HG03095 (cell line): Measurements from ENCODE around the gene OR2A5.
"Not testable (repeated sequence)": the region's sequence is repeated elsewhere in the genome, so short reads cannot be mapped to it uniquely, and the experiment has no call there.

ENCODE experiments used
- ATAC-seq: cut with Tn5 transposase; IDR thresholded peaks from one replicate; pipeline ENCODE4 v1.9.1; 2021; ENCODE audit warnings: moderate library complexity; ENCODE audit not compliant: unreplicated experiment

Gene OR2A5, protein sequence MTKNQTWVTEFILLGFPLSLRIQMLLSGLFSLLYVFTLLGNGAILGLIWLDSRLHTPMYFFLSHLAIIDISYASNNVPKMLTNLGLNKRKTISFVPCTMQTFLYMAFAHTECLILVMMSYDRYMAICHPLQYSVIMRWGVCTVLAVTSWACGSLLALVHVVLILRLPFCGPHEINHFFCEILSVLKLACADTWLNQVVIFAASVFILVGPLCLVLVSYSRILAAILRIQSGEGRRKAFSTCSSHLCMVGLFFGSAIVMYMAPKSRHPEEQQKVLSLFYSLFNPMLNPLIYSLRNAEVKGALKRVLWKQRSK

DNA sequence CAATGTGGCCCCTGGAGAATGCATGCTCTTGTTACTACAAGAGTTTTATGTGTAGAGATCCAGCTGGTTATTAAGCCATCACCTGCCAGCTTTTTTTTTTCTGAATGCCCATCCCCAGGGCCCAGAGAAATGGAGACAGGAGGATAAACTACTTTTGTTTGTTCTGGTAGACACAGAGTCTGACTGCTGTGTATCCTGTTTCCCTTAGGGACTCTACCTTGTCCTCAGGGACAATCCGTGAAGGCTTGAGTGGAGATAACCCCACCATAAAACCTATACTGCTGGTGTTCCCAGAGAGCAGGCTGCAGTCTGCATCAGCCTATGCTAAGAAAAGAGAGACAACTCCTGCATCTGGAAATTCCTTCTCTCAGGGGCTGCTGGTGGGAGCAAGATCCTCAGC is at the start of gene OR2A5:
OR2A5 (plus strand) TSS at position 301 of the 400 bp plus-strand sequence. CDS start 1,454 bp downstream, outside the sequence.
- no peak for ATAC-seq

- ATAC-seq: no peak
These were observed 48.7 kb upstream of the OR2A5 start, which contains the start of gene OR6B1 for GRCh38 chr7:144000020-144000419. Gene OR6B1 (plus strand): TSS chr7:144000320. CDS start chr7:144003997, 3,677 bp downstream.

DNA sequence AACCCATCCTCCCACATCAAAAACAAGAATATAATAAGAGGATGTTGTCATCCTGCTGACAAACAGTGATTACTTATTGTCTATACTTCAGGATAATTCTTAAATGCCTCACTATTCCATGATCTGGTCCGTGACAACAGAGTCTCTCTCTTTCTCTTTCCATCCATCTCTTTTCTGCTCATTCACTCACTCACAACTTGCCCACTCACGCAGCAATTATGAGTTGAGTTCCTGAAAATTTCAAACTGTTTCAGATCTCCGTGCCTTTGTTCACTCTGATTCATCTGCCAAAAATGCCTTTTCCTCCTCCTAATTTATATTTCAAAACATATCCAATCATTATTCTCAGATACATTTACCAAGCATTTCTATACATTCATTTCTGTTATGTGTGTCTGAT is 47.2 kb upstream of the OR2A5 start:
- no peak for ATAC-seq

- no peak for ATAC-seq
These were observed 44.0 kb upstream of the OR2A5 start for GRCh38 chr7:144004703-144005102.

- no peak for ATAC-seq
These were observed 42.6 kb upstream of the OR2A5 start for GRCh38 chr7:144006029-144006691.

DNA sequence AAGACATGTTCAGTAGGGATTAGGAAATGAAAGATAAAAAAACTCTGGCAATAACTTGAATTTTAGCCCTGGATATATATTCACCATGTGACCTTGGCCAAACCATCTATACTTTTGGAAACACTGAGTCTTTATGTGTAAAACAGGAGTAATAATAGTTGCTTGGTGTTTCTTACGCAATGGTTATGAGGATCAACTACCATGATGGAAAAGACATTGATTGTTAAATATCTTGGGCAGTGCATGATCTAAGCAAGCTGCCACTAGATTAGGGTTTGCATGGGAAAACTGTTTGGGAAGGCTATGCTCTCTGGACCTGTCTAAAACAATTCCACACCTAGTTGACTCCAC is 42.1 kb upstream of the OR2A5 start:
- no peak for ATAC-seq

DNA sequence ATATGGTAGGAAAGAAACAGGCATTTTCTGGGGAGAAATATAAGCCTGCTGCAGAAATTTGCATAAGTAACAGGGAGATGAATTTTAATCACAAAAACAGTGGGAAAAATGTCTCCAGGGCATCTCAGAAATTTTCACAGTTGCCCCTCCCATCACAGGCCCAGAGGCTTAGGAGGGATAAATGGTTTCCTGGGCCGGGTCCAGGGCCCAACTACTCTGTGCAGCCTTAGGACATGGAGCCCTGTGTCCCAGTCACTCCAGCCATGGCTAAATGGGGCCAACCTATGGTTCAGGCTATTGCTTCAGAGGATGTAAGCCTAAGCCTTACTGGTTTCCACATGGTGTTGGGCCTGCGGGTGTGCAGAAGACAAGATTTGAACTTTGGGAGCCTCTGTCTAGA is 39.4 kb upstream of the OR2A5 start:
- ATAC-seq: no peak

GRCh38 chr7:144010061-144010460 is 38.7 kb upstream of the OR2A5 start:
- not testable (repeated sequence) for ATAC-seq

- ATAC-seq: not testable (repeated sequence)
These were observed 37.9 kb upstream of the OR2A5 start for GRCh38 chr7:144010821-144011220.

GRCh38 chr7:144011458-144012230 is 37.1 kb upstream of the OR2A5 start:
- ATAC-seq: no peak

DNA sequence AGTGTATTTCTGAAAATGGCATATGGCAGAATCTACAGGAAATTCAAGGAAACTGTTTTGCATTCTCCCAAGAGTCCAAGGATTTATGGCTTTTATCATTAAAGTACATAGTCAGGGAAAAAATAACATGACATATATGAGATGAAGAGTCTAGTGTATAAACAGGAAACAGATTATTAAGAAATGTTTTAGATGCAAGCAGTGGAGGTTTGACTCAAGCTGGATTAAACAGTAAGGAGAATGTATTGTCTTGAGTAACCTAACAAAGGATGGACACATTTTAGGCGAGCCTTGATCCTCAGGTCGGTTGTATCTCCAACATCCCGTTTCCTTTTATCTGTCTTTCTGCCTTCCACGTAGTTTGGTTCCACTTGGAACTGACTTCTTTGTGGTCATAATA is 30.7 kb upstream of the OR2A5 start:
- no peak for ATAC-seq

GRCh38 chr7:144019457-144019856 is 29.3 kb upstream of the OR2A5 start:
- ATAC-seq: no peak

DNA sequence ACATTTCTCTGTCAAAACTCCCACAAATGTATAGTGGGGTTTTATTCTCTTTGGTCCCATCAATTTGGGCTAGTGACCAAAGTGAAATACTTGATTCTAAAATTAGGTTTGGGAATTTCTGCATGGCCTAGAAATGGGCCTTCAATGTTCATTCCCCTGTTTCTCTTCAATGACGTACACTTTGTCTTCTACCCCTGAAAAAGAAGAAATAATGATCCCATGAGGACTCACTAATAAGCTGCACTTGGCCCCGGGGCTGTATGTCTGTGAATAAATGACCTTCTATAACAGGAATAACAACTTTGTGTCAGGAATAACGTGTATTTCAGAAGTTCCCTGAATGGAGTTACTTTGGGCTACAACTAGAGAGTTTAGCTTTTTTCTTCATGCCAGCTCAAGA is 28.4 kb upstream of the OR2A5 start:
- no peak for ATAC-seq

GRCh38 chr7:144022169-144022568 is 26.6 kb upstream of the OR2A5 start:
- ATAC-seq: no peak

GRCh38 chr7:144023171-144023827 is 25.4 kb upstream of the OR2A5 start:
- ATAC-seq: no peak

DNA sequence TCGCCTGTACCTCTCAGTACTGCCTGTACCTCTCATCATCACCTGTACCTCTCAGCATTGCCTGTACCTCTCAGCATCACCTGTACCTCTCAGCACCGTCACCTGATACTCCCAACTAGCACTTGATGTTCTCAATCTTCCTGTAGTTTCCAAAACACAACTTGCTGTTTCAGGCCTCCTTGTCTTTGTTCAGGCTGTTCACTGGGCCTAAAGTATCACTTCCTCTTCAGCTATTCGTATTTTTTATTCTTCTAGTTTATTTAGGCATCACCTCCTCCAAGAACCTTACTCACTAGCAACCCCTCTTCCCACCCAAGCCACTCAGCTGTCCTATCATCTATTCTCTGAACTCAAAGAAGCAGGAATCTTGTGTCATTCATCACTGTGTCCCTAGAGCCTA is 24.5 kb upstream of the OR2A5 start:
- ATAC-seq: no peak

GRCh38 chr7:144026203-144026883 is 22.4 kb upstream of the OR2A5 start:
- ATAC-seq: no peak

GRCh38 chr7:144027070-144027469 is 21.7 kb upstream of the OR2A5 start:
- no peak for ATAC-seq

- ATAC-seq: no peak
These were observed 20.8 kb upstream of the OR2A5 start for GRCh38 chr7:144027974-144028373.

GRCh38 chr7:144028547-144028946 is 20.2 kb upstream of the OR2A5 start:
- no peak for ATAC-seq

DNA sequence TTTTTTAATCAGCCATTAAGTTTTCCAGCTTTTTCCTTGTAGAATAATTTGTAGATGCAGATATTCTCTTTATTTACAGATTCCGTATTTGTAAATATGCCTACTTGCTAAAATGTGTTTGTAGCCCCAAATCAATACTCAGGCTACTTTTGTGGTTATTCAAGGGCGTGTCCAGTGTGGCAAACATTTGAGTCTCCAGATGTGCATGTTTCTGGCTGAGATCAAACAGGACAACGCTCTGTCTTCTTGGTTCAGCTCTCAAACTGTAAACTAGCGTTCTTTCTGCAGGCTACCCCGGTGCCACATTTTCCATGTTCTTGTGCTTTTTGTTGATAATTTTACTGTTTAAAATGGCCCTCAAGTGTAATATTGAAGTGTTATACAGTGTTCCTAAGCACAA is 16.2 kb upstream of the OR2A5 start:
- no peak for ATAC-seq
